ENCODE results near the gene RADIL.

DNA sequence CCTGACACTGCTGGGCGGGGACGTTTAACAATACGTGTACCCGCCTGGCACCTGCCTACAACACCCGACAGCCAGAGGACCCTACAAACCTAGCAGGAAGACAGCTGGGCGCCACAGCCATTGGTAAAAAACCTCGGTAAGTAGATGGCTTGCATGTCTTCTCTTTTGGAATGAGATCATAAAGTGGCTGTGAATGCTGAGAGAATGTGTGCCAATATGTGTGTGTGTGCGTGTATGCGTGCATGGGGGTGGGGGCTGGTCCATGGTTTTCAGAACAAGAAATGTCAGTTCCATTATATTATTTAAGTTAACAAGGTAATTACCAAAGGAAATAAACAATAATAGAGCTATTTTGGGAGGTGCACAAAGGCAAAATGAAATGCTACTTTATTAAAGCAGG lies 60.8 kb downstream of the RADIL start:
- no peak for TF ChIP-seq POLR2AphosphoS5 (IDR thresholded peaks at IDR 0.05; ENCODE audit: borderline replicate concordance, low read depth, low read length)
- no peak for TF ChIP-seq EZH2 (IDR thresholded peaks at IDR 0.05)
- TF ChIP-seq FOXP2 (optimal IDR thresholded peaks at IDR 0.05; ENCODE audit: control extremely low read depth, extremely low read length, insufficient read depth) = no peak

Measured in SK-N-MC (cell line).